Esophagus (tissue), 2 donors: ENCODE measurements around the gene OPN3. TPM values are rescaled to one million over a fixed set of nuclear protein-coding genes. Genes with fewer than 3 reads are reported as not detected.

Source experiments
- H3K27ac ChIP-seq, 2 donors: one replicate each; pipeline ENCODE4 v1.5.1; 2013; ENCODE audit warnings: low read depth in 2 of 2, mild to moderate bottlenecking in 2 of 2, inconsistent platforms in 1 of 2, low read length in 1 of 2, moderate library complexity in 1 of 2
- H3K27me3 ChIP-seq, 2 donors: one replicate each; pipeline ENCODE4 v1.6.1; 2013; ENCODE audit warnings: low read length in 2 of 2, control low read depth in 1 of 2, mild to moderate bottlenecking in 1 of 2; ENCODE audit not compliant: insufficient read depth in 2 of 2, control insufficient read depth in 1 of 2
- H3K36me3 ChIP-seq, 2 donors: one replicate each; pipeline ENCODE4 v1.6.1; 2013; ENCODE audit warnings: low read length in 1 of 2; ENCODE audit not compliant: control insufficient read depth in 2 of 2, insufficient read depth in 2 of 2
- H3K4me1 ChIP-seq, 2 donors: one replicate each; pipeline ENCODE4 v1.6.1; 2013; ENCODE audit warnings: low read length in 1 of 2; ENCODE audit not compliant: control insufficient read depth in 2 of 2, insufficient read depth in 2 of 2
- H3K4me3 ChIP-seq, 2 donors: one replicate each; pipeline ENCODE4 v1.5.1; 2013; ENCODE audit warnings: low read length in 2 of 2, mild to moderate bottlenecking in 2 of 2, low read depth in 1 of 2, moderate library complexity in 1 of 2
- H3K9me3 ChIP-seq, 2 donors: one replicate each; pipeline ENCODE4 v1.6.1; 2013; ENCODE audit warnings: mild to moderate bottlenecking in 2 of 2, low read depth in 1 of 2, low read length in 1 of 2, moderate library complexity in 1 of 2; ENCODE audit not compliant: control insufficient read depth in 2 of 2, insufficient read depth in 1 of 2
- WGBS, 2 donors: extraction: QIAGEN DNeasy Blood & Tissue Kit; methylation state at CpG; one replicate each; pipeline ENCODE4 v1.1.7; 2013; 5-methylcytosine and 5-hydroxymethylcytosine counted together
- polyA plus RNA-seq, 2 donors: library from polyadenylated mRNA; stranded (reverse); fragments of 200-250 nt; gene quantifications; one replicate each; pipeline ENCODE4 v1.2.3, GENCODE V29; 2013
- donor health status: healthy with polysubstance abuse.
- donor health status: Bipolar disorder and iron deficiency.

Gene OPN3
- polyA plus RNA-seq, 2 donors: 10.0 to 13.2 TPM

DNA sequence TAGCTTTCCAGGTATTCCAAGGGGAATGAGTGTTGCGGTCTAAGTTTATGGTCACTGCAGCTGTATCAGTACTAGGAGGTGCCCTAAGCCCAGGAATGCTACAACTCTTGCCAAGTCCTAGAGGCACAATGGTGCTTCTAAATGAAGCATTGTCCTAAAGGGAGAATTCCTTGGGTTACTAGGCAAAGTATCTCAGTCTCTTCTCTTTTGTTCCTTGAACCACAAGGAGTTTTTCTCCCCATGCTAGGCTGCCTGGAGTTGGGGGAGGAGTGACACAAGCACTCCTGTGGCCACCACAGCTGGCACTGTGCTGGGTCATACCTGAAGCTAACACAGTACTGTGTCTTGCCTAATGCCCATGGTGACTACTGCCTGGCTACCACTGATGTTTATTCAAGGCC is 57.2 kb downstream of the OPN3 start:
- H3K36me3 ChIP-seq: no peaks in the 10 kb centered on the region
- peaks cover 0 to 2% of the 10 kb centered on the region in 2 donors for H3K4me1 ChIP-seq
- WGBS, 2 donors: 66 to 82% methylated on average over 1 of the region's 1 CpG
- H3K9me3 ChIP-seq: peaks cover 0 to under 1% of the 10 kb centered on the region in 2 donors
- no peak overlapping the region for H3K4me3 ChIP-seq
- no peaks in the 10 kb centered on the region for H3K27me3 ChIP-seq
- no peak overlapping the region for H3K27ac ChIP-seq

DNA sequence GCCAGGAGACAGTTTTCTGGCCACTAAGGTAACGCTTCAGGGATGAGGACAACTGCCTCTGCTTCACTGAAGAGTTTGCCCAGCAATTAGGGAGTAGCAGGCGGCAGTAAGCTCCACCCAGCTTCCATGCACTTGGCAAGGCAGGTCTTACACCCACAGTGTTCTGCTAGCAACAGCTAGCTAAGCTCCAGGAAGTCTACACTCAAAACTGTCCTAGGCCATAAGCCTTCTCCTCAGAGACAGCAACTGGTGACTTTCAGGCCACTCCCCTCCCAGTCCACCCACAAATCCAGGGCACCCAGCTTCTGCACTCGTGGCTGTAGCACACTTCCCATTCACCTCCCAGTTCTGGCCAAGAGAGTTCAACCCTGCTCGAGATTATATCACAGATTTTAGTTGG is 60.7 kb downstream of the OPN3 start:
- Histone ChIP-seq H3K36me3 (no peaks in the 10 kb centered on the region), H3K9me3 (peaks cover 0 to 4% of the 10 kb centered on the region in 2 donors), H3K27ac (no peak overlapping the region), H3K4me3 (no peak overlapping the region), H3K27me3 (no peaks in the 10 kb centered on the region), H3K4me1 (peaks cover 0 to 2% of the 10 kb centered on the region in 2 donors)
- WGBS, 2 donors: 50 to 52% methylated on average over 4 of the region's 4 CpGs

DNA sequence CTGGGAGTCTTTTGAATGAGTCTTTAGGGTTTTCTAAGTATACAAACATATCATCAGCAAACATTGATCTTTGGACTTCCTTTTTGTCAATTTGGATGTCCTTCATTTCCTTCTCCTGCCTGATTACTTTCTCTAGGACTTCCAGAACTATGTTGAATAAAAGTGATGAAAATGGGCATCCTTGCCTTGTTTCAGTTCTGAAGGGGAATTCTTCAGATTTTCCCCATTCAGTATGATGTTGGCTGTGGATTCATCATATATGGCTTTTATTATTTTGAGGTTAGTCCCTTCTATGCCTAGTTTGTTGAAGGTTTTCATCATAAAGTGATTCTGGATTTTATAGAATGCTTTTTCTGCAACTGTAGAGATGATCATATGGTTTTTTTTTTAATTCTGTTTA is 66.0 kb downstream of the OPN3 start:
- Histone ChIP-seq H3K4me1 (no peaks in the 10 kb centered on the region), H3K27me3 (no peaks in the 10 kb centered on the region), H3K4me3 (no peak overlapping the region), H3K27ac (no peak overlapping the region), H3K9me3 (peaks cover 0 to 4% of the 10 kb centered on the region in 2 donors), H3K36me3 (no peaks in the 10 kb centered on the region)

DNA sequence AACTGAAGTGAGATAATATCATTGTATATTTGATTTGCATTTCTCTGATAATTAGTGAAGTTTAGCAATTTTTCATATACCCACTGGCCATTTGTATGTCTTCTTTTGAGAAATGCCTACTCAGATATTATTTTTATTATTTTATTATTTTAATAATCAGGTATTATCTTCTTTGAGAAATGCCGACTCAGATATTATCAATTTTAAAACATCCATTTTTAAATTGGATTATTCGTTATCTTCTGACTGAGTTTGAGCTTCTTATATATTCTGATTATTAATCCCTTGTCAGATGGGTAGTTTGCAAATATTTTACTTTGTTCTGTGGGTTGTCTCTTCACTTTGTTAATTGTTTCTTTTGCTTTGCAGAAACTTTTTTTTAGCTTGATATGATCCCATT is 70.3 kb downstream of the OPN3 start:
- Histone ChIP-seq H3K4me1 (no peaks in the 10 kb centered on the region), H3K4me3 (no peak overlapping the region), H3K27ac (no peak overlapping the region), H3K9me3 (no peaks in the 10 kb centered on the region), H3K27me3 (peaks cover 0 to 4% of the 10 kb centered on the region in 2 donors), H3K36me3 (no peaks in the 10 kb centered on the region)
- WGBS, 2 donors: 89 to 92% methylated on average over 2 of the region's 2 CpGs

DNA sequence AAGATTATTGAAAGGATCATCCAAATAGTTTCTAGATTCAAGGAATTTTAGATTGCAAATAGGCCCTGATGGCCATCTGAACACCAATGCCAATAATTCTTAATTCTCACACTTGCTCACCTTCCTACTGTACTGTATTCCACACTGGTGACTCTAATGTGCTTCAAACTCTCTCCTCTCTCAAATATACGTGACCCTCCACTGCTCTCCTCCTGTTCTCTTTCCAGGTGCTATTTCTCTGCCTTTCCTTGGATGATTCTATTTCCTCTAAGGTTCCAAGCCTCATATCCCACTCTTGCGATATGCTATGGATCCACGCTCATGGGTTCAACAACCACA is 79.4 kb downstream of the OPN3 start:
- H3K27ac ChIP-seq: no peak overlapping the region
- H3K4me3 ChIP-seq: no peak overlapping the region
- H3K9me3 ChIP-seq: no peaks in the 10 kb centered on the region
- H3K27me3 ChIP-seq: no peaks in the 10 kb centered on the region
- WGBS, 2 donors: 86 to 93% methylated on average over 3 of the region's 3 CpGs
- no peaks in the 10 kb centered on the region for H3K36me3 ChIP-seq
- H3K4me1 ChIP-seq: no peaks in the 10 kb centered on the region

DNA sequence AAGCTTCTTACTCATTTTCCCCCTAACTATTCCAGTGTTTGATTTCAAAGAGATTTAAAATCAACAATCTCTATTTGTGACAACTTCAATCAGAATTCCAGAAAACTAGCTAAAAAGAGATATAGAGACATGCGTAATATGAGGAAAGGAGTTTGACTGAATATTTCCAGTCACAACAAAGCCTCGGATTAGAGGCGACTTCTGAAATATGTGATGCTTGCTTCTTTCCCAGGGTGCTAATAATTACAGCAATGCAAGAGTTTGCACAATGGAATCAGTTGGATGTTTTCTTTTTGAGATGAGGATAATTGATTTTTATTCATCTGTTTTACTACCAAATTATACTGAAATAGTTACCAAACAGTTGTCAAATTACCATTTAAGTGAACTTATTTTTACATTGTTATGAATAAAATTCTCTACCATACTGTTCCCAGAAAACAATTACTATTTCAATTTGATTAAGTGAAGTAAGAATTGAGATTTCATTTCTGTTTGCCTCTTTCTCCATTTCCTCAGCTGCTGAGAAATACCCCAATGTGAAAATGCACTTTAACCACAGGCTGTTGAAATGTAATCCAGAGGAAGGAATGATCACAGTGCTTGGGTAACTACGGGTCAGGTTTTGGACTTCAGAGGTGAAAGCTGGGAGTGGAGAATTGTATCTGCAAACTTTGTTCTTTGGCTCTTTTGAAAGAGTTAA is 79.9 kb downstream of the OPN3 start:
- no peaks in the 10 kb centered on the region for H3K27me3 ChIP-seq
- no peak overlapping the region for H3K27ac ChIP-seq
- no peak overlapping the region for H3K4me3 ChIP-seq
- H3K4me1 ChIP-seq: no peaks in the 10 kb centered on the region
- WGBS, 2 donors: 84 to 89% methylated on average over 4 of the region's 4 CpGs
- no peaks in the 10 kb centered on the region for H3K36me3 ChIP-seq
- H3K9me3 ChIP-seq: no peaks in the 10 kb centered on the region

DNA sequence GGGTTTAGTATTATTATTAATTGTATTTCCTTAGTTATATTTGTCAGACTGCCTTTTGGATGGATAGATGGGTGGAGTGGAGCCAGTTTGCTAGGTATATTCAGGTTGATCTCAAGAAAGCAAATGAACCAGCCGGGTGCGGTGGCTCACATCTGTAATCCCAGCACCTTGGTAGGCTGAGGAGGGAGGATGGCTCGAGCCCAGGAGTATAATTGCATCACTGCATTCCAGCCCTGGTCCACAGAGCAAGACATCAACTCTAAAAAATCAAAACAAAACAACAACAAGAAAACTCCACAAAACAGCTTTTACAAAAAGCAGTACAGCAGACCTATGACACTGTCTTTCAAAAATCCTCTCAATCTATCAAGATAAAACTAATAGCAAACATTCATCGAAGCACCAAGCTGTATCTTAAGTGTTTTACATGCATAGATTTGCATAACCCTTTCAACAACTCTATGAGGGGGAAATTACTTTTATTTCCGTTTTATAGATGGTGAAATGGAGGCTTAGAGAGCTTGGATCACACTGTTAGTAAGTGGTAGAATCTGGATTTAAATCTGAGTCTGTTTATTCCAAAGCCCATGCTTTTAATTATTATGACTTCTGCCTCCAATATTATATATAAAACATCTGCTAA is 82.5 kb downstream of the OPN3 start:
- Histone ChIP-seq H3K27me3 (no peaks in the 10 kb centered on the region), H3K36me3 (no peaks in the 10 kb centered on the region), H3K4me1 (no peaks in the 10 kb centered on the region), H3K9me3 (no peaks in the 10 kb centered on the region), H3K27ac (no peak overlapping the region), H3K4me3 (no peak overlapping the region)
- WGBS, 2 donors: 56 to 60% methylated on average over 5 of the region's 5 CpGs

DNA sequence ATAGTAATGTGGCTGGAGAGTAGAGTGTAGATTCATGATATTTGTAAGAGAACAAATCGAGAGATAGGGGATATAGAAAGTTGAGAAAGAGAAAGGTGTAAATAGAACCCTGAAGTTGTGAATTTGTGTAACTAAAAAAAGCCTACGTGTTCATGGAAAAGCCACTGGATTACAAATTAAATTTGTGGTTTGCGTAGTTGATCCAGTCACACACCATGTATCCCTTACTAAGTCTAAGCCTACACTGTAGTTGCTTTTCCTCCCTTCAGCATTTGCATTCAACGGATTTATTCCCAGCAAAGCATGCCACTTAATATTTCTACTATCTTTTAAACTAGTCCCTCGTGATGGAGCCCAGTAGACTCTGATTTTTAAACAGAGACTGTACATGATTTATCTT is 83.1 kb downstream of the OPN3 start:
- Histone ChIP-seq H3K9me3 (no peaks in the 10 kb centered on the region), H3K27me3 (no peaks in the 10 kb centered on the region), H3K4me3 (no peak overlapping the region), H3K4me1 (no peaks in the 10 kb centered on the region), H3K27ac (no peak overlapping the region), H3K36me3 (no peaks in the 10 kb centered on the region)
- 85 to 86% methylated on average over 5 of the region's 5 CpGs for WGBS, 2 donors

DNA sequence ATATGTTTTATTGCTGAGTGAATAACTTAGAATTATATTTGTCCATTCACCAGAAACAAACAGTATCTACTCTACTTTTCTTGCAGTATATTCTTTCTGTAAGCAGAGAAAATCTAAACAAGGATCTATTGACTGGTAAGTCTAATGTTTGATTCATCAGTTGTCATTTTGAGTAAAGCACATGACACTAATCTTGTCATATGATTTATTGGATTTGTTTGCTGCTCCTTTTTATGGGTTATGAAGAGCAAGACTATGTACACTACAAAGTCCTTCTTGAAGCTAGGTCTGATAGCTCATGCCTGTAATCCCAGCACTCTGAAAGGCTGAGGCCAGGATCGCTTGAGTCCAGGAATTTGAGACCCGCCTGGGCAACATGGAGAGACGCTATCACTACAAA is 84.6 kb downstream of the OPN3 start:
- Histone ChIP-seq H3K27ac (no peak overlapping the region), H3K4me1 (no peaks in the 10 kb centered on the region), H3K4me3 (no peak overlapping the region), H3K9me3 (no peaks in the 10 kb centered on the region), H3K27me3 (no peaks in the 10 kb centered on the region), H3K36me3 (no peaks in the 10 kb centered on the region)
- WGBS, 2 donors: 92 to 93% methylated on average over 3 of the region's 3 CpGs
